ENCODE measurements around the gene ID3. TPM values are rescaled to one million over a fixed set of nuclear protein-coding genes. Genes with fewer than 3 reads are reported as not detected.

ID3 gene
- polyA plus RNA-seq, 1 of the 3 experiments (the other 2 are of a cell fraction): 504 TPM

DNA sequence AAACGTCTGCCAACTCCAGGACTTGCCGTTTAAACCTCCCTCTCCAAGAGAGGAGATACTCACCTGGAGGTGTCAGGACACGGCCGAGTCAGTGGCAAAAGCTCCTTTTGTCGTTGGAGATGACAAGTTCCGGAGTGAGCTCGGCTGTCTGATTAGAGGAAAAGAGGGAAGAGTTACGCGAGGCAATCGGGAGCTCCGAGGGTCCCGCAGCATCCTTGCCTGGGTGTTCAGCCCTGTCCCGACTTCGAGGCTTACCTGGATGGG, 497 bp downstream of the ID3 start:
- ChIA-PET POLR2A (interaction anchor here (1.0 to 2.9 kb wide), 8 partner anchors 10 to 219 kb away, joined by 3 to 14 read pairs (median 6); partner anchors contain the start of genes E2F2 and PITHD1), CTCF (interaction anchor here (1.1 to 11.0 kb wide), 11 partner anchors 10 to 79 kb away, joined by 3 to 97 read pairs (median 5); no protein-coding TSS in a partner anchor)
- TF ChIP-seq RFX5 (IDR thresholded peaks at IDR 0.05; ENCODE audit: low read length) (no peak), RAD21 (IDR thresholded peaks at IDR 0.05; ENCODE audit: low read length) (no peak), SIN3A (IDR thresholded peaks at IDR 0.05; ENCODE audit: borderline replicate concordance, low read depth, low read length) (no peak), MAX (IDR thresholded peaks at IDR 0.05; ENCODE audit: low read depth) (no peak), USF2 (IDR thresholded peaks at IDR 0.05; ENCODE audit: borderline replicate concordance, low read depth, low read length) (no peak), REST (IDR thresholded peaks at IDR 0.05; ENCODE audit: low read depth, low read length) (no peak), USF1 (IDR thresholded peaks at IDR 0.05; ENCODE audit: borderline replicate concordance, low read depth) (no peak), ZBTB33 (IDR thresholded peaks at IDR 0.05; ENCODE audit: borderline replicate concordance, low read depth) (no peak), GABPA (IDR thresholded peaks at IDR 0.05; ENCODE audit: low read depth) (no peak), IRF3 (IDR thresholded peaks at IDR 0.05; ENCODE audit: low read depth, low read length) (no peak), JUND (IDR thresholded peaks at IDR 0.05) (no peak), EZH2phosphoT487 (IDR thresholded peaks at IDR 0.05; ENCODE audit: borderline replicate concordance, low read depth) (no peak), RXRA (IDR thresholded peaks at IDR 0.05; ENCODE audit: borderline replicate concordance, low read depth) (no peak), MXI1 (IDR thresholded peaks at IDR 0.05; ENCODE audit: low read depth, low read length) (no peak), NFIC (IDR thresholded peaks at IDR 0.05; ENCODE audit: borderline replicate concordance) (no peak), NRF1 (IDR thresholded peaks at IDR 0.05; ENCODE audit: low read depth, low read length) (no peak), TEAD4 (IDR thresholded peaks at IDR 0.05; ENCODE audit: borderline replicate concordance, insufficient read depth) (no peak), FOXJ3 (CRISPR knock-in tag; IDR thresholded peaks at IDR 0.05) (no peak), CHD2 (IDR thresholded peaks at IDR 0.05; ENCODE audit: low read length, partially characterized antibody) (no peak)

More for the DNA sequence above, 497 bp downstream of the ID3 start:
- WGBS (ENCODE audit: low lambda C conversion rate): 0% methylated on average over 5 of the region's 14 CpGs
- Histone ChIP-seq H3K4me3 (ENCODE audit: low read depth in 2 of 2, low read length in 1 of 2) (peak overlapping the region; percentile 88 to 92), H3K4me2 (peak overlapping the region; percentile 93), H3F3A (replicated peaks; ENCODE audit: insufficient read depth) (peaks cover 74% of the 10 kb centered on the region), H2AFZ (ENCODE audit: low read depth) (no peak overlapping the region), H3K36me3 (replicated peaks in 1 of 2; ENCODE audit: control insufficient read depth in 1 of 2, insufficient read depth in 2 of 2, low read length in 1 of 2) (peaks cover 2 to 23% of the 10 kb centered on the region in 2 experiments), H3K9me3 (no peaks in the 10 kb centered on the region), H3K9me2 (no peaks in the 10 kb centered on the region), H4K20me1 (ENCODE audit: insufficient read depth) (peaks cover 30% of the 10 kb centered on the region), H3K9ac (peak overlapping the region; percentile 99), H3K4me1 (ENCODE audit: control insufficient read depth in 1 of 2, insufficient read depth in 2 of 2, low read depth in 1 of 2, low read length in 1 of 2) (peaks cover 60 to 82% of the 10 kb centered on the region in 2 experiments), H3K27ac (ENCODE audit: low read depth in 2 of 2, low read length in 1 of 2) (peak overlapping the region; percentile 98 to 100), H3K27me3 (ENCODE audit: insufficient read depth) (no peaks in the 10 kb centered on the region), H3K79me2 (ENCODE audit: insufficient read depth) (peaks cover 41% of the 10 kb centered on the region)
- no peak for DNase-seq
